Right lung (tissue), 5 donors: ENCODE measurements around the gene THOC5. TPM values are rescaled to one million over a fixed set of nuclear protein-coding genes. Genes with fewer than 3 reads are reported as not detected.

Experiments
- DNase-seq, 2 donors: peaks; one replicate each; pipeline ENCODE4 v3.0.0-alpha.2; 2013
- polyA plus RNA-seq, 5 donors: library from polyadenylated mRNA; unstranded; fragments of 120-200 nt; gene quantifications; one replicate each; pipeline versions ENCODE4 v1.2.1 to v1.2.3, GENCODE V29; 2013; ENCODE audit warnings: inconsistent platforms in 1 of 5, low replicate concordance in 1 of 5; ENCODE audit not compliant: insufficient read length in 5 of 5, insufficient read depth in 1 of 5

The THOC5 gene
- polyA plus RNA-seq, 5 donors = 27.2 to 45.9 (median 35.6) TPM

DNA sequence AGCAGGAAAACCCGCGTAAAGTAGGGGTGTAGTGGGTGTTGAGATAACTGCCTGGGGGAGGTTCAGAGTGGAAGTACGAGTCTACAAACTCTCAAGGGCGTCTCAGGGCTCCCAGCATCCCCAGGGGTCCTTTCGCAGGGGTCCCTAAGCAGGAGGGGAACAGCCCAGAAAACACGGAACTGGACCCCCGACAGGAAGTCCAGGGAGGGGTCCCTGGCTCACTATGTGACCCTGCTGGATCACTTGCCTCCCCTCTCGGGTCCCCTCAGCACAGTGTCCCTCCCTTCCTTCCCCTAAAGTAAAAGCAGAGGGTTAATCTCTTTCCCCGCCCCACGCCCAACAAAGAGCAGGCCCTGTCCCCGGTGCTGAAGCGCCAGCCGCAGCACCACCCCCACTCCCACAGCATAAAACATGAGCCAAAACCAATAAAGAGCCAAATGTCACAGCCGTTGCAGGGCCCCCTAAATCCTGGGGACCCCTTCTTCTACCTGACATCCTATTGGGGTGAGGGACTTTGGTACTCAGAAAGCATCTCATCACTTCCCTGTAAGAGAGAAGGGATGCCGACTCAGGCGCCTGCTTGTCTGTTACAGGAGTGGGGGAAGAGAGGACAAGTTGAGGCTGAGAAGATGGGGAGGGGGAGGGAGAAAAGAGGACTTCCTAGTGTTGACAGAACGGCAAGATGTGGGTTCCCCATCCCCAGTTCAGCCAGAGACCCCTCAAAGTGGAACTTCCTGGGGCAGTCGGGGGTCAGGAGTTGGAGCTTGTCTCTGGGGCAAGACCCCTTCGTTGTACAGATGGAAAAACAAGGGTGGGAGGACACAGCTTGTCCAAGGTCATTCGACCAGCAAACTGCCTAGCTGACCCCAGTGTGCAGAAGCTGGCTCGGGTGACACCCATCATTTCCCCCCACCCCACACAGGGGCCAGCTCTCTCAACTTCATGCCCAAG lies 75.0 kb downstream of the THOC5 start:
- DNase-seq = no peak

- DNase-seq = no peak
Observed at GRCh38 chr22:29477723-29478318, 75.7 kb downstream of the THOC5 start.

- no peak for DNase-seq
Observed at GRCh38 chr22:29476116-29476515, 77.4 kb downstream of the THOC5 start.

GRCh38 chr22:29475550-29475949 lies 78.0 kb downstream of the THOC5 start:
- DNase-seq = no peak

- no peak for DNase-seq
Observed at GRCh38 chr22:29473001-29473400, 80.6 kb downstream of the THOC5 start.

GRCh38 chr22:29470159-29470855 lies 83.2 kb downstream of the THOC5 start:
- DNase-seq = peak in 1 of 2 donors; percentile 40

DNA sequence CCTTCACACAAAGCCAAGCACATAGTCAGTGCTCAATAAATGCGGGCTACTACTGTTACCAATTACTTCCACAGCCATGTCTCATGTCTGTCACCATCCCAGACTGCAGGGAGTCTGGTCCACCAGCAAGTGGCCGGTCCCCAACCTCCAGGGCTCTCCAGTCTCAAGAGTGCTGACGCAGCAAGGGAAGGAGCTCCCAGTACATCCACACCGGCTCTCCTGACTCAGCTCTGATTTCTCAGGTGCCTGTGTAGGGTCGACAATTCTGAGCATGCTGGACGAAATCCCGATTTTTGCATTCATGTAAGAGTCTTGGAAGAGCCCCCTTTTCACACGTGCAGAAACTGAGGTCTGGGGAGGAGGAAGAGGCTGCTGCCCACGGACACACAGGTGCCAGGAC lies 83.8 kb downstream of the THOC5 start:
- no peak for DNase-seq

DNA sequence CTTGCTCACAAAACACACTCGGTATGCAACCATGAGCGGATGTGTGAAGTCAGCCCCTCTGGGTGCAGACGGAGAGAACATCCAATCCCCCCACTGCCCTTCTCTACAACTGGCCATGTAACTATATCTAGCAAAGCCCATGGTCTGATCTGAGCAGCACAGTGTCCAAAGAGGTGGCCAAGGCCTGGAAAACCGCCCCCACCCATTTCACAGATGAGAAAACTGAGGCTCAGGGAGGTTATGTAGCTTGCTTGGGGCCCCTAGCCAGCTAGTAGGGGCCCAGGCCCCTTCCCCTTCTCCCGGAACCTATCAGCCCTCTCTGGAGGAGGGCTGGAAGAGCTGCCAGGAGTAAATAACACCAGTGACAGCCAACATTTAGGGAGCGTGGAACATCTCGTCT lies 89.0 kb downstream of the THOC5 start:
- DNase-seq = no peak

GRCh38 chr22:29463629-29464028 lies 89.9 kb downstream of the THOC5 start:
- no peak for DNase-seq

- DNase-seq = no peak
Observed at GRCh38 chr22:29461263-29461662, 92.3 kb downstream of the THOC5 start.

DNA sequence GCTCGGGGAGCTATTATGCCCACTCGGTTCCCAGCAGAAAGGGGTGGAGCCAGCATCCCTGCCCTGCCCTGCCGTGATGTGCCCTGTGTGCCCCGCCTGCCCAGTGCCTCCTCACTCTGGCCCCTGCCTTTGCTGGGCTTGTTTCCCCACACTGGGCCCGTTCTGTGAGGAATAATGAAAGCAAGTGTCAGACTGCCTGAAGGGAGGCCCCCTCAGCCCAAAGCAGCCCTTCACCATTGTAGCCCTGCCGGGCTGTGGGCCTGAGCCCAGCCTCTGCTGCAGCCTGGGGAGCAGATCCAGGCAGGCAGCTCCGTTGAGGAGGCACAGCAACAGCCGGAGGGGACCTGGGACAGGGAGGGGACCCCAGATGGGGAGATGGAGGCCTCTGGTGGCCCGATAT lies 93.8 kb downstream of the THOC5 start:
- DNase-seq = no peak

DNA sequence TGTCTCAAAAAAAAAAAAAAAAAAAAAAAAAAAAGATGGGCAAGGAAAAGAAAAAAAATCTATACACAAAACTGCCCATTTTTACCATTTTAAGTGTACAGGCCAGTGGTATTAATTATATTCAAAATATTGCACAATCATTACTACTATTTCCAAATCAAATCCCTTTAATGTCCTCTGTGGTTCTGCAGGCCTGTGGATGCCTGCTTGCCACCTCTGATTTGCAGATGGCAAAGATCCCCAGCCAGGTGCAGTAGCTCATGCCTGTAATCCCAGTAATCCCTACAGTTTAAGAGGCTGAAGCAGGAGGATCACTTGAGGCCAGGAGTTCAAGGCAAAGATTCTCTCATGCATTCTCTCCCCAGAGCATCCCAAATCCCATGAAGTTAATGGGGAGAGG lies 95.0 kb downstream of the THOC5 start:
- DNase-seq = no peak

GRCh38 chr22:29457730-29458129 lies 95.8 kb downstream of the THOC5 start:
- no peak for DNase-seq

GRCh38 chr22:29456211-29456671 lies 97.3 kb downstream of the THOC5 start:
- no peak for DNase-seq

Other genes with a start within 250 kb of the THOC5 start
- 10 to 100 TPM in 1 of 5 donors, 1 to 10 TPM in 4; 5.2 to 11.1 (median 7.2) TPM for gene GAS2L1, start 247.1 kb downstream of the THOC5 start, polyA plus RNA-seq
- under 1 TPM in 4 of 5 donors, not detected in 1; 0.33 to 0.64 (median 0.39) TPM for gene RASL10A, start 238.1 kb downstream of the THOC5 start, polyA plus RNA-seq
- 10 to 100 TPM; 27.6 to 39.1 (median 33.7) TPM for gene AP1B1, start 165.2 kb downstream of the THOC5 start, polyA plus RNA-seq
- under 1 TPM in 2 of 5 donors, not detected in 3; 0.12 to 0.38 TPM for gene RFPL1, start 115.2 kb downstream of the THOC5 start, polyA plus RNA-seq
- 1 to 10 TPM; 3.5 to 5.6 (median 4.5) TPM for gene NEFH, start 73.5 kb downstream of the THOC5 start, polyA plus RNA-seq
- gene NIPSNAP1, start 27.4 kb upstream of the THOC5 start, polyA plus RNA-seq = 10 to 100 TPM; 68.7 to 80.6 (median 75.9) TPM
- gene NF2, start 49.9 kb upstream of the THOC5 start, polyA plus RNA-seq = 10 to 100 TPM; 19.9 to 25.3 (median 22.7) TPM
- gene CABP7, start 166.2 kb upstream of the THOC5 start, polyA plus RNA-seq = under 1 TPM; 0.10 to 0.28 (median 0.21) TPM
- gene ZMAT5, start 213.2 kb upstream of the THOC5 start, polyA plus RNA-seq = 10 to 100 TPM; 19.9 to 28.2 (median 21.9) TPM
- gene UQCR10, start 213.6 kb upstream of the THOC5 start, polyA plus RNA-seq = 100 to 1,000 TPM; 111 to 139 (median 121) TPM